Measurements from ENCODE around the gene ATP6V1G3.
"Not testable (repeated sequence)": the region's sequence is repeated elsewhere in the genome, so short reads cannot be mapped to it uniquely, and the experiment has no call there.

Gene ATP6V1G3

DNA sequence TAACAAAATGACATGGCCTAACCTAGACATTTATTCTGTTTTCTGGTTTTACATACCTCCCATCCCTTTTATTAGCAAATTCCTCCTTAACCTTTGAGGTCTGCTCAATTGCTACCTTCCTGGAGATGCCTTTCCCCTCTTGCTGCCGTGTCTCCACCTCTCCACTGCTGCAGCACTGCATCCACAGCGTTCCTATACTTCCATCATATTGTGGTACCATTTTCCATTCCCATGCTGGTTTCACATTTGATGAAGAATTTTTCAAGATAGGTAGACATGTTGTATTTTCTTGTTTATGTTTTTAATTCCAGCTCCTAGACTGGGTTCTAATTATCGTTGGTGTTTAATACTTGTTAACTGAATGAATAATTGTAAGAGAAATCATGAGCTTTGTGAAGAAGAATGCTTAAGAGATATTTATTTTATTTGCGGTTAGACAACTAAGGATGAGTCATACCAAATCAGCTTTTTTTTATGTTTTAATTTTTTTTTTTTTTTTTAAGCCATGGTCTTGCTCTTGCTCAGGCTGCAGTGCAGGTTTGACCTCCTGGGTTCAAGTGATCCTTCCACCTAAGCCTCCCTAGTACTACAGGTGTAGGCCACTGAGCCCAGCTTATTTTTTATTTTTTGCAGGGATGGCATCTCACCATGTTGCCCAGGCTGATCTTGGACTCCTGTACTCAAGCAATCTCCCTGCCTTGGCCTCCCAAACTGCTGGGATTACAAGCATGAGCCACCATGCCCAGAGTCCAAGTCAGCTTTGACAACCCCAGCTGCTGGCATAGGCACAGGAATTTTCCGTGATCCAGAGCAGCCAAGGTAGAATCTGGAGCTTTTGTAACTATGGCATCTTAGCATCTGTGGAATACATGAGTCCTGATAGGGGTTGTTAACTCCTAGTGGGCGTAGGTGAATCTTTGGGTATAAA, 44.0 kb downstream of the ATP6V1G3 start:
- DNase-seq (ENCODE audit: low read depth): no peak

DNA sequence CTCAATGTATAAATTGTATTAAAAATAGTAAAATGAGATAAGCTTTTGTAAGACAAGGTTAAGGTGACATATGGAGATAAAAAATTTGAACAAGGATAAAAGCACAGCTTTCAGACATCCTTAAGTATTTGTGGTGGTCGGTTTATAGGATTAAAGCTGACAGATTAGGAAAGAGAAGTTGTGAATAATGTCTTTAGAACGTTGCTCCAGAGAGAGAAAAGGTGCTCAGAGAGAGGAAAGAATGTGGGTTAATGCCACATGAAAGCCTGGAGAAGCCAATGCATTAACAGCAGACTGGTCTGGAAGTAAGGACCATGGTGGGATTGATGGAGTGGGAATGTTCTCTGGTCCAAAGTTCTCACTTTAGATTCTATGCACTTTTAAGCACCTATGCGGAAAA, 44.8 kb downstream of the ATP6V1G3 start:
- DNase-seq (ENCODE audit: low read depth): no peak

DNA sequence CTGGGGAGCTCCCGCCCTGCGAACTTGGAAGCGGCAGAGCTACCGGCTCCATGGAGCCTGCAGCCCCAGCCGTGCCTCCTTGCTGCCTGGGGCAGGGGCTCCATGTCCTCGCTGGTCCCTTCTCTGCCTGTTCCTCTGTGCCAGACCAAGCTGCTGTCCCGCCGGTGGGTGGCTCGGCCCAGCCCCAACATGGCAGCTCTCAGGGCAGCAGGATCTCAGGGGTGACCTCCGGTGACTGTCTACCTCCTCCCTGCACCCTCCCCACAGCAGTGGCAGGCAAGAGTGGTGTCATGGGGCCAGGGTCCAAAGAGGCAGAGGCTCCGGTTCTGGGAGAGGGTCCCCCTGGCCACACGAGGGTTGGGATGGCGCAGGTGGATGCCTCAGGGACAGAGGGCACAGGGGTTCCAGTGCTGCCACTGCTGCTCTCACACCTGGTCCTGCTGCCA, 45.8 kb downstream of the ATP6V1G3 start:
- no peak for DNase-seq (ENCODE audit: low read depth)

DNA sequence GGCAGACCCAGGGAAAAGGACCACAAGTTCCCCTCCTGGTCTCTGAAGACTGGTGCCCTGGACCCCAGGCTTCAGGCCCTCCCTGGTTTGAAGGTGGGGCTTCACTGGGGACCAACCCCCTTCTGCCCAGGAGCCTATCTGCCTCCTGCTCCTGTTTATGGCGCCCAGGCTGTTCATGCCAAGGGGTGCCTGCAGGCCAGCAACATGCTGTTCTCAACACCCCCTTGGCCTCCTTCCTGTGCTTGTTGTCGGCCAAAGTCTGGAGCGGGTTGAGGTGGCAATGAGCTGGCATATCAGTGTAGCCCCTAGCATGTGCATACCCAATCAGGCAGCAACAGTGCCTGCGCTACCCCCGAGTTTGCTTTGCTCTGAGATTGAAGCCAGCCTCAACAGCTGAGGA, 46.3 kb downstream of the ATP6V1G3 start:
- no peak for DNase-seq (ENCODE audit: low read depth)

DNA sequence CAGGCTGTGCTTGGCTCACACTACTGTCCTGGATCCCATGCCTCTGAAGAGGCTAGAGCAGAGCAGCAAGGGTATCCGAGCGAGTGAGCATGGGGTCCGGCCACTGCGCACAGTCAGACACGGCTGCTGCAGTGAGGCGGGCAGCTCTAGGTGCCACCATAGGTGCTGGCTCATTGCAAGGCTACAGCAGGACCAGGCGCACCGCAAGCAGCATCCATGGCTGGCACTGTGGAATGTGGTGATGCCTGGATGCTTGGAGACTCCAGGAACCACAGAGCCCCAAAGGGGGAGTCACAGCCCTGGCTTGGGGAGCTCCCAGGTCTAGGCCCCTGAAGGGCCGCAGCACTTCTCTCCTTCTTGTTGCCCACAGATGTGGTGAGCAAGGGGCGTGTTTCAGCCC, 47.2 kb downstream of the ATP6V1G3 start:
- no peak for DNase-seq (ENCODE audit: low read depth)

DNA sequence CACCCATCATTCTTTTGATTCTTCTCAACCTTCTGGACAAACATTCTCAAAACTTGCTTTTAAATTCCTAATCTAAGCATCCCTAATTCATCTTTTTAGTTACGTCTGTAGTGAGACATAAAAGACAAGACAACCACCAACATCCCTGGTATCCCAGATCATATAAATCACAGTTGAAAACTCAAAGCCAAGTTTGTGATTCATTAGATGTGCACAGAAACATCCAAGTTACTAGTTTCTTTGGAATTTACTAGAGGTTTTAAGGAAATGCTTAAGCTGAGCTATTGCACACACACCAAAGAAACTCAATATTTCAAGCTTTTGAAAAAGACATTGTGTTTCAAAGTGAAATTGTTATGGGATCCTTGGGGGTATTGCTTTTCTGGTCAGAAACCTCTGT, 47.6 kb downstream of the ATP6V1G3 start:
- DNase-seq (ENCODE audit: low read depth): no peak

DNA sequence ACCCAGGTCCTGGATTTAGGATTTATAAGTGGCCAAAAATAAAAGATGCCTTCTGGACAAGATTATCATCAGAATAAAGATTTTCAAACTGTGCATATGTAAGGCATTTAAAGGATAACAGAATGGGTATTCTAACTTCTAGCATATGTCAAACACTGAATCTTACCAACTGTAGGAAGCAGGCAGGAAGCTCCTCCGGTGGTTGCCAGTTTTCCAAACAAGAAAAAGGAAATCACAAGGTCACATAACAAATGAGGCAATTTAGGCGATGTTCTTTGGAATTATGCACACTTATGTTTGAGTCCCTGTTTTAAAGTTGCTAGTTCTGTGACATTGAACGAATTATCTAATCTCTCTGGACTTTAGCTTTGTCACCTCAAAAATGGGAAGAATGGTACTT, 48.9 kb downstream of the ATP6V1G3 start:
- no peak for DNase-seq (ENCODE audit: low read depth)

DNA sequence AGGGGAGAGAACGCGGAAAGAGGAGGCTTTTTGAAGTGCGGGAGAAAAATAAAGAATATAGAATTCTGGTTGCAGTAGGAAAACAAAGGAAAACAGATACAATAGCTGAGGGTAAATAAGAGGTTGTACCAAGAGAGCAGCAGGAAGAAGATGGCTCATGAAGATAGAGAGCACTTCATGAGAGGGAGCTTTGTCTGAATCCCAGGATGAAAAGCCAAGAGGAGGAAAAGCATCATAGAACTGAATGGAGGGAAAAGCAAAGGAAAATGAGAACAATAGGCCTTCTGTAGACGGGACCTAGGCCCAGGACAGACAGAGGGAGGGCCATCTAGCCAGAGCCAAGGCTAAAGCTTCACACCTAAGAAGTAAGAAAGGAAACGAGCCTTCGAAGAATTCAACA, 49.5 kb downstream of the ATP6V1G3 start:
- no peak for DNase-seq (ENCODE audit: low read depth)

DNA sequence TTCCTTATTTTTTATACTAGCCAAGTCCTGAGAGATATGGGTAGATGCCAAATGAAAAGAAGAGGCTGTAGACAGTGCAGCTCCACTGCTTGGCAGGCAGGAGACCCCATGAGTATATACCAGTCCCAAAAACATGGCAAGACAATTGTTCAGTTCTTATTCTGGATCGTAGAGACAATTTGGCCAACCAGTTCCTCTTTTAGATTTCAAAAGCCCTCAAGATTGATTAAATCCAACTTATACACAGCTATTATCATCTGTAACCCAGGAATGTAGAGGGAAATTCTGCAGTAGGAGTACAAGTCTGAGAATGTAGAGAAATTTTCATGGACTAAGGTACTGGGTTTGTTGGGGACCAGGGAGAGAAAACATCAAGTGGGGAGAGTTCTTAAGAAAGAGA, 50.3 kb downstream of the ATP6V1G3 start:
- no peak for DNase-seq (ENCODE audit: low read depth)

DNA sequence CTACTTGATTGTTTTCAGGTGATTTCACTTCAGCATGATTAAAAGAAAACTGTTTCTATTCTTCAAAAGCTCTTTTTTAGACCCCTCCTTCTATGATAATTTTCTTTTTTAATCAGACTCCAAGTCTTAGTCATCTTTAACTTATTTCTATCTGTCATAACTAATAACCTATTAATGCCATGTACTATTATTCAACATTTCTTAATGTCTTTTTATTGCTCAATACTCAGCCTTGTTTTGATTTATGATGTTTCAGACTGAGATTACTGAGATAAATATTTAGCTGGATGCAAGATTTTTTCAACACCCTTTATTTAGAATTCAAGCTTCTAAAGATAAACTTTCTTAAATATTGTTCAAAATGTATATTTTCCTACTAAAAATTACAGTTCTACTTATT, 53.6 kb downstream of the ATP6V1G3 start:
- no peak for DNase-seq (ENCODE audit: low read depth)

DNA sequence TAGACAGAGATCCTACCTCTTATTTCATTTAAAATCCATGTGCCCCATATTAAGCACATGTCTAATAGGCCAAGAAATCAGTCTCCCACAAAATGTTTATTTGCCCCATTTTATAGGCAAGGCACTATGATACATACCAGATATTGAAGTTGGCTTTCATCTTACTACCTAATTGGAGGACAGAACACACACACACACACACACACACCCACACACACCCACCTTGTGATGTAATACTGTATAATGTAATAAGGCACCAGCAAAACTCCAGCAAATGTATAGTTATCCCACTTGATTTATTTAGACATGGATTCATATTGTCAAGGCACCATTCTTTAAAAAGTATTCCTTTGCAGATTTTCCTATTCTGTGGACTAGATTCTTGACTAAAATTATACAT, 56.8 kb downstream of the ATP6V1G3 start:
- no peak for DNase-seq (ENCODE audit: low read depth)

DNA sequence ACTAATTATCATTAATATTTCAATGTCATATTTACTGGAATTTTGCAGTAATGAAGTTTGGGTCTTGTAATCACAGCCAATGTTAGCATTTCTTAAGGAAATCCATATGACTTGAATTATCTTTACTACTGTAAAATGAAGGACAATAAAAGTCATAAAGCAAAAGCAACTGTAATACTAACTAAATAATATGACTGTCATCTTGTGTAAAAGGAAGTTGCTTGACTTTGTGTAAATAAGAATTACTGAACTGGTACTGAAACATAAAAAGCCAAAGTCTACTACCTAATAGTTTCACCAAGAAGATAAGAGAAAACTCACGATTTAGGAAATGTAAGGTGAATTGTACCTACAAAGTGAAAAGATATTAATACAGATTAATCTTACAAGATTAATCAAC, 57.5 kb downstream of the ATP6V1G3 start:
- no peak for DNase-seq (ENCODE audit: low read depth)

DNA sequence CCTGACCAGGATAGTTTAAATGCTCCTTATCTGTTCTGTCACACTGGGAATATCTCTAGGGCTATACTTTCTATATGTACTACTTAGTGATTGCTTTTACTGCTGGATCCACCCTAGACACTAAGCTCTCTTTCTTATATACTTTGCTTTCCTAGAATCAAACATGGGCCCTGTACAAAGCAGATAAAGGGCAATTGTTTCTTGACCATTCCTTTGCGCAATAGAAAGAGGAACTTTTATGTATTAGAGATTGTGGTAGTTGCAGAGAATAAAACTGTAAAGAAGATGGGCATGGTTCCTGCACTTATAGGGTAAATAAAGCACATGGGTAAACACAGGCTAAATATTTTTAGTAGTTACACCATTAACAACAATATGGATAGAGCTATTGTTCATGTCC, 58.8 kb downstream of the ATP6V1G3 start:
- DNase-seq (ENCODE audit: low read depth): no peak

DNA sequence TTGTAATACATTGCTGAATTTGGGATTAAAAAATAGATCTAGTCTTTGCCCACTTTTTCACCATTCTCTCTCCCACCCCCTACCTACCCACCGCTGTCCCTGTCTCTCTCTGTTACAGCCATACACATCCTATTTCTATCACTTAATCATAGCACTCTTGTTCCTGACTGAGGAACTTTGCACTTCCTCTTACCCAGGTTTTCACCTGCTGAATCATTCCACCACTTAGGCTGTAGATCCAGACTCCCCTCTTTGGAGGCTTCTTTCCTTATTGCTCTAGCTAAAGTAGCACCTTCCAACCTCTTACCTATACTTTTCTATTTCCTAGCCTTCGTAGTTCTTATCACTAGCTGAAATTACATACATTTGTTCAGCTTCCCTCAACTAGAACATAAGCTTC, 59.6 kb downstream of the ATP6V1G3 start:
- DNase-seq (ENCODE audit: low read depth): no peak

DNA sequence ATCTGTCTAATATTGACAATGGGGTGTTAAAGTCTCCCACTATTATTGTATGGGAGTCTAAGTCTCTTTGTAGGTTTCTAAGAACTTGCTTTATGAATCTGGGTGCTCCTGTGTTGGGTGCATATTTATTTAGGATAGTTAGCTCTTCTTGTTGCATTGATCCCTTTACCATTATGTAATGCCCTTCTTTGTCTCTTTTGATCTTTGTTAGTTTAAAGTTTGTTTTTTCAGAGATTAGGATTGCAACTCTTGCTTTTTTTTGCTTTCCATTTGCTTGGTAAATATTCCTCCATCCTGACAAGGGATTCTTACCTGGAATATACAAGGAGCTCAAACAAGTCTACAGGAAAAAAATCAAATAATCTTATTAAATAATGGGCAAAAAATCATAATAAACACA, 63.1 kb downstream of the ATP6V1G3 start:
- DNase-seq (ENCODE audit: low read depth): not testable (repeated sequence)

Data from activated T-cell treated with anti-CD3 and anti-CD28 coated beads for 24 hours (primary cell).